ENCODE data around the gene STRIP2.

DNA sequence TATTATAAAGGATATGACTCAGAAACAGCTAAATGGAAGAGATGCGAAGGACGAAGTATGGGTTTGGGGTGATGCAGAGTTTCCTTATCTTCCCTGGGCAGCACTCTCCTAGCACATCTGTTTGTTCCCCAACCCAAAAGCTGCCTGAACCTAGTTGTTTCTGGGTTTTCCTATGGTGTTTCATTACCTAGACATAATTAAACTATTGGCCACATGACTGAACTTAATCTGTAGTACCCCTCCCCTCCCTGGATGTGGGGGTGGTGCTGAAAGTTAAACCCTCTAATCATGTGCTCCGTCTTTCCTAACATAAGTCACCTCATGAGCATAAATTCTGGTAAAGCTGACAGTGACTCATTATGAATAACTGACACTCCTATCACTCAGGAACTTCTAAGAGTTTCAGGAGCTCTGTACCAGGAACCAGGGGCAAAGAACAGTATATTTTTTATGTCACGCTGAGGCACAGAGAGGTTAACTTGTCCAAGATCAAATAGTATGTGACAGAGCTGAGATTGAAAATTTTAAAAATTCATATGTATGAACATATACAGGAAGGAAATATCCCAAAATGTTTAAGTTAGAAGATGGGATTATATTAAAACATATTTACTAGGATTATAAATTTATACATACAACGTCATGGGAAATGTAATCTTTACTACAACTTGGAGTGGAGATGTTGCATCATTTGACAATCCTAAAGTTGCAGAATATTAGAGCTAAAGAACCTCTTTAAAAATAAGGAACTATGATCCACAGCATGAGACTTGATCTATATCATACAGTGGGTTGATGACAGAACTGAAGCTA lies 4.8 kb downstream of the STRIP2 start:
- TF ChIP-seq, protein P1, sequence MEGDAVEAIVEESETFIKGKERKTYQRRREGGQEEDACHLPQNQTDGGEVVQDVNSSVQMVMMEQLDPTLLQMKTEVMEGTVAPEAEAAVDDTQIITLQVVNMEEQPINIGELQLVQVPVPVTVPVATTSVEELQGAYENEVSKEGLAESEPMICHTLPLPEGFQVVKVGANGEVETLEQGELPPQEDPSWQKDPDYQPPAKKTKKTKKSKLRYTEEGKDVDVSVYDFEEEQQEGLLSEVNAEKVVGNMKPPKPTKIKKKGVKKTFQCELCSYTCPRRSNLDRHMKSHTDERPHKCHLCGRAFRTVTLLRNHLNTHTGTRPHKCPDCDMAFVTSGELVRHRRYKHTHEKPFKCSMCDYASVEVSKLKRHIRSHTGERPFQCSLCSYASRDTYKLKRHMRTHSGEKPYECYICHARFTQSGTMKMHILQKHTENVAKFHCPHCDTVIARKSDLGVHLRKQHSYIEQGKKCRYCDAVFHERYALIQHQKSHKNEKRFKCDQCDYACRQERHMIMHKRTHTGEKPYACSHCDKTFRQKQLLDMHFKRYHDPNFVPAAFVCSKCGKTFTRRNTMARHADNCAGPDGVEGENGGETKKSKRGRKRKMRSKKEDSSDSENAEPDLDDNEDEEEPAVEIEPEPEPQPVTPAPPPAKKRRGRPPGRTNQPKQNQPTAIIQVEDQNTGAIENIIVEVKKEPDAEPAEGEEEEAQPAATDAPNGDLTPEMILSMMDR (IDR thresholded peaks at IDR 0.05 in 4 of 5, conservative IDR thresholded peaks at IDR 0.05 in 1 of 5), result no peak
- no peak for TF ChIP-seq POLR2A (IDR thresholded peaks at IDR 0.05)

All from gastrocnemius medialis (tissue), 4 donors.